Daoy (cell line): Measurements from ENCODE around the gene MAGI1. TPM values are rescaled to one million over a fixed set of nuclear protein-coding genes. Genes with fewer than 3 reads are reported as not detected.

Experiments used
- DNase-seq: peaks from one replicate; pipeline ENCODE4 v3.0.0-alpha.2; 2015; ENCODE audit warnings: low read depth
- total RNA-seq: library from RNA; depleted of rRNA; stranded (reverse); fragments of >200 nt; shearing (Covaris generic); gene quantifications from 2 replicates; pipeline ENCODE4 v1.2.3, GENCODE V29; 2014

MAGI1 gene
- total RNA-seq, 1 experiment from 2014 or later: 7.1 TPM

DNA sequence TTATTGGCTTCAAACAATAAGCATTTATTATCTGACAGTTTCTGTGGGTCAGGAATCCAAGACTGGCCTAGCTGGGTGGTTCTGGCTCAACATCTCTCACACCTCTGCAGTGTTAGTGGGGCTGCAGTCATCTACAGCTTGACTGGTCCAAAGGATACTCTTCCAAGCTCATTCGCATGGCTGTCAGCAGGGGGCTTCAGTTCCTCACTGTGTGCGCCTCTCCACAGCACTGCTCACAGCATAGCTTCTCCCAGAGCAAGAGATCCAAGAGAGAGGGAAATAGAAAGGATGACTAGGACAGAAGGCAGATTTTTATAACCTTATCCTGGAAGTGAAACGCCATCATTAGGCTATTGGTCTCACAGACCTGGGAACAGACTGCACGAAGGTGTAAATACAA is 64.2 kb downstream of the MAGI1 start:
- DNase-seq: no peak

DNA sequence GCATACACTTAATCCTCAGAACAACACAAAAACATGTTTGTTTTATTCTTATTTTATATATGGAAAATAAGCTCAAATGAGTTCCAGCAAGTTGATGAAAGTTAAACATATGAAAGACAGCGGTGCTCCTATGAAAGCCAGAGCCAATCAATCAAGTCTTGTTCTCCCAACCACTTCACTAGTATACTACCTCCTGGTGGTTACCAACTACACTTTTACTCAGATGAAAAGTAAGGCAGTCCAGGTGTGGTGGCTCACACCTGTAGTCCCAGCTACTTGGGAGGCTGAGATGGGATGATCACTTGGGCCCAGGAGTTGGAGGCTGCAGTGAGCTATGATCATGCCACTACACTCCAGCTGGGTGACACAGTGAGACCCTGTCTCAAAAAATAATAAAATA is 66.0 kb downstream of the MAGI1 start:
- no peak for DNase-seq

DNA sequence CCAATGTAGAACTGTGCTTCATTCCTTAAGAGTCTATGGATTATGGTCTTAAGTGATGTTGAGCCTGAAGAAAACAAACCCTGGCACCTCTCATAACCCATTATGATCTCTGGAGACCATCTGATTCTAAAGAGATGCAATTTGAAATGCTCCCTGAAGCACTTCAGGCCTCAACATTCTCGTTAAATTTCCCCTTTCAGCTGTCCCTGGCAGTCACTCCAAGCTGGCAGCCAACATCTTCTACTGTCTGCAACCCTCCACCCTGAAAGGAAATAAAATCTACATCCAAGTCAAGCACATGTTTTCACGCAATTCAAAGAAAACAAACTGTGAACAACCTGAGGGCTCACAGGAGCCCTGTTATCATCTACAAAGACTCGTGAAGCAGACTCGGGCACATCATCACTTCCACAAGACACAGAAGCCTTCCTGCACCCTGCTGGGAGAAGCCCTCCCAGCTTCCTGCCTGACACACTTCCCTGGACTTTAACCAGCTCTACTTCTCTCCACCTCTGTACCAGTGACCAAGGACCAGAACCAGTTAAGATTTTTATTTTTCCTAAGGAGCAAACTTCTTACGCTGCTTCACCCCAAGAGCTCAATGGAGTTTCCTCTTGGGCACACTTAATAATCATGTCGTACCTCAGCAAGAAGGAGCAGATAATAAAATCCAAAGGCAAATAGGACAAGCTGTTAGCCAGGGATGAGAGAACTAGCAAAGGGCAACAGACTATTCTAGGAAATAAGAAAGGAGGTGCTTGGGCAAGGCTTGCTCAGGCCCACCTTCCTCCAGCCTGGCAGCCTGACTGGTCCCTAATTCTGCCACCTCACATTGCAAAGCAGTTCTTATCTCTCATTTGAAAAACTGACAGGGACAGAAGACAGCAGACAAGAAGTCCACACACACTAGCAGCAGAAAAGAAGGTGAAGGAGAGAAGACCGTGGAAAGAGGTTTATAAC is 67.1 kb downstream of the MAGI1 start:
- DNase-seq: peak; percentile 21

DNA sequence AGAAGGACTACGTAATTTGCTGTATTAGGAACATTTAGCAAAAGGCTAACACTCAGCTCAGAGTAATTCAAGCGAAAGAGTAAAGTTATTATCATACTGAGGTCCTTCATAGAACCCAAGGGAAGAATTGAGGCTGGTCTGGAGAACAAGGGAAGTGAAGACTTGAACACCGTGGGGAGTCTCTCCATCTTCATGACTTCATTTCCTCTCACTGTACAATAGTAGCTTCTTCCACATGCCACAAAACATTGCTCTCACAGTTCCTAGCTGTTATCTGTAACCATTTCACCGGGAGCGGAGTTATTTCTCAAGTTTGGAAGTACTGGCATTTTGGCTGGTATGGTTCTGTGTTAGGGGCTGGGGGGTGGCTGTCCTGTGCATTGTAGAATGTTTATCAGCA is 69.7 kb downstream of the MAGI1 start:
- no peak for DNase-seq

DNA sequence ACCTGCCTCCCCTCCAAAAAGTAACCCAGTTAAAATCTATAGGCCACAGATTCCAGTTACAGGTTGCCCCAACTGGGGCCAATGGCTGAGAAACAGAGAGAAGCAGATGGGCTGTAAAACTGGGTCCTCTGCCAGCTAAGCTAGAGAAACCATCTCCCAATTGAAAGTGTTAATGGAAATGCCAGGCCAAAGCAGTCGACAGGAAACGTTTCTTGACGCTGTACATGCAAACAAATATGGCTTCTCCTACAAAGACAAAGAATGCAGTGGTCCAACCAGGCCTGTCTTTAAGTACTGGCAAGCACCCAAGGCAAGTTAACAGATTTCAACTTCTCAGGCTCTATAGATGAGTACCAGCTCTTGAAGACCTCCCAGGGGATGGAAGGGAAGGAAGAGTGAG is 71.3 kb downstream of the MAGI1 start:
- DNase-seq: no peak

DNA sequence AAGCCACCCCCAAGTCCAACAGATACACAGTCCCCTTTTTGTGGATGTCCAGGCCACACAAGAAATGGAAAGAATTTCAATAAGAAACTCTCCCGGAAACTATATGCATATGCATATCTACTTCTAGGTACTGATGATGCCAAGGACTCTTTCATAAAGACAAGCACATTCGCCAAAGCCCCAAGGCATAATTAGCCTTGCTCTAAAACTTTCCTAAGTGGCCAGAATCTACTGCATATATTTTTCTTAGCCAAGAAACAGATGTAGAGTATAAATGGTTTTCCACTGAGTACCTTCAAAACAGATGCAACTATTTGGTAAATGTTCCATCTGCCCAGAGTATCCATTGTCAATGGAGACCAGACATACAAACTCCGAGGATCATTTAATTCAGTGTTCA is 73.9 kb downstream of the MAGI1 start:
- DNase-seq: no peak

DNA sequence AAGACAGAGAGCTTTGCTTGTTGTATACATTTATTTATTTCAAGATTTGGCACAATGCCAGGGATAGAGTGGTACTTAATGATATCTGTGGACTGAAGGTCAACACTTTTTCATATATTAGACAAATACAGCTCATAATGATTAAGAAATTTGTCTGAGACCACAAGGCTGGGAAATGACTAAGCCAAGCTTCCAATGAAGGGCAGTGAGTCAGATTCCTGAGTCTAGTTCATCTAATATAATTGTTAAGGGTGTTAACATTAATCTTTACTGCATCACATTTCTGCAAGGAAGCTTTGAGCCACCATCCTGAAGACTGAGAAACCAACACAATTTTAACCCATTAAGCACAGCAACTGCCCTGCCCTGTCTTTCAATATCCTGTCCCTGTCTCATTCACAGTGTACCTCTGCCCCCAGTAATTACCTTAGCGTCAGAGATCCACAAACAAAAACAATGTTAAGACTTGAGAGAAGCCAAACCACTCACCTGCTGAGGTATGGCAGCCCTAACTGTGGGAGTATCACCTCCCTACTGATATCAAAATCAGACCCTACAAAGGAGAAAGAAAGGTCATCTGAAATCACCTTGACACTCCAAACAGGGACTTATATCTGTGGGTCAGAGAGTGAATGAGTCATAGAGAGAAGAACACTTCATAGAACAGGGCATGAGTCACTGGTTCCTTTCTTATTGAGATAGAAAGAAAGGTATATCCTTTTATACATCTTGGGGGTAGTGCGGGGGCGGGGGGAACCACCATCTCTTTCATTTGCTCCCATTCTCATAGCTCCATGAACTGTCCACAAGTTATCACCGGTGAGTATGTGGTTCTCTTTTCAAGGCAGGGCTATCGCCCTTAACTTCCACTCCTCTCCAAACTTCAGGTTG is 74.7 kb downstream of the MAGI1 start:
- DNase-seq: peak; percentile 79

DNA sequence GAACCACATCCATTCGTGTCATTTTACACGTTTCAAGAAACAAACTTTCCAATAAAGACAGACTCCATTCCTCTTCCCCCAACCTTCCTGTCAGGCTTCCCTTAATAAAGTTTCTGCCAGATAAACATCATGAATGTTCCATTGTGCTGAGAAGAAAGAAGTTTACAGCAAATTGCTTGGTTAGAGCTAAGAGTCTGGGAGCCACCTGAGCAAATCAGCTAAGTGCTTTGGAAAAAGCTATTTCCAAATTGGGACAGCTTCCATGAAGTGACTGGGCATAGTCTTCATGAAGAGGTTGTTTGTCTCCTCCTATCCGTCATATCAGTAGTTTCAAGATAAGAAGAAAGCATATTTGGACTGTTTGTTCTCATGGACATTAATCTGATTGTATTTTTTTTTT is 77.0 kb downstream of the MAGI1 start:
- no peak for DNase-seq

DNA sequence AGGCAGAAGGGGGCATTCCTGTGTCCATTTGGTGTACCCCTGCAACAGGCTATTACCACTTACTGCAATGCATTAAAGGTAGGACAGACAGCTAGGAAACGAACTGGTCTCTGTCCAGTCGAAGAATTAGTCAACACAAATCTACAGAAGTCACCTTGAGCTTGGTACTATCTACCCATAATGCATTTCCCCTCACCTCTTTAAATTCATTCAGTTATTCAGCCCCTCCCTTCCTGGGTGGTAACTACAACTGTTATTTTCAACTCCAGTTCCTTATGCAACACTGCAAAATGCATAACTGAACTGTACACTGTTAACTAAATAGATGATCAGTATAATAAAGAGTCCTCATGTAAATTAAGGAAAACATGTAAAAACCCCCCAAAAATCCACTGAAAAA is 77.6 kb downstream of the MAGI1 start:
- no peak for DNase-seq

DNA sequence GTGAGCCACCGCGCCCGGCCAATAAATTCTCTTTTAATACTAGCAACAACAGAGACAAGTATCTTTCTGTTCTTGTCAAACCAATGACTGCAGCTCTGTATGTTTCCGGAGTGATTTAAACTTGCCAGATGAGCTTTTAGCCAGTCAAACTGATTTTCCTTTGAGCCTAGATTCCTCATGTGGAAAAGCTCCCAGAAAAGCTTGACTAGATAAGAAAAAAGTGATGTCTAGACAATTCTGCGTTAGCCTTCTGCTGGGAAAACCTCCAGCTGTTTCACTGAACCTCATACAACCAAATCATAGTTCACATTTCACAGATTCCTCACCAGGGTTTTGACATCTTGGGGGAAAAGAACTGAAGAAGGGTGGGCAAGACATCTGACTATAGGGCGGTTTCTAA is 78.6 kb downstream of the MAGI1 start:
- no peak for DNase-seq

DNA sequence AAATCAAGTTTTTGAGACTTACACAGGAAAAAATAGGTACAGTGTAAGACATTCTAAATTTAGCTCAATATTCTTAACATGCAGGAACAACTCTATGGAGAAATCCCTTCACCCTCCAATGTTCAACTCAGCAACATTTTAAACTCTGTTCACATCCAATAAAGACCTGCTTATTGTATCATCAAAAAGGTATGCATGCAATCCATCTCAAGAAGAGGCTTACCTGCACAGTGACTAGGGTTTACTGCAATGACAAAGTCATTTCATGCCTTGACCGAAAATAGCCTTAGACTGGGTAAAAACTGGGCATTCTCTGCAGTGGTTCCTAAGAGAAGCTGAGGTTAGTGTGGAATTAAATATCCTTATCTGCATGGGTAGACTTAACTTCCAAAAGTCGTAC is 80.5 kb downstream of the MAGI1 start:
- no peak for DNase-seq

DNA sequence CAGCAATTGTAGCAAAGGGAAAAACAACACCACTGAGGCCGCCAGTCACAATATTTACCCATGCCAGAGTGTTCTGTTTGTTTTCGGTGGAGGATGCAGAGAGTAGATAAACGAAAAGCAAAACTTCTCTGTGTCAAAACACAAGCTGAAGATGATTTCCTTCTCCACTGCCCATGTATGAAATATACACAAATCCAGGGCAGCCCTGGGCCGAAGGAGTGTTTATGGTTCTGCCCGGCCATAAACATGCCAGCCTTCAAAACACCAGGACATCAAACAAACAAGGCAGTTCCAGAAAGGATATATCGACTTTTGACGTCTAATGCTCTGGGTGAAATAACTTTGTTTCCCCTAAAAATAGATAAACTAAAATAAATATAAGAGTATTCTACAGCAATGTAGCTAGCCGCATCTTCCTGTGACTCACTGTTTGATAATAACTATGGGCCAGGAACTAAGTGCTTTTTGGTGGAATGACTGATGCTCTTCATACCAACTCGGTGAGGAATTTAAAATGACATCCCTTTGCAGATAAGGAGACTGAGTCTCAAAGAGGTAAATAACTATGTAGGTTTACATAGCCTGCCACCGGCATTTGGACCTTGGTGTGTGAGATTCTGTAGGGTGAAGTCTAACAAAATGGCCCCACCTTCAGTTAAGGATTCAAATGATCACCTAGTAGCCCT is 82.8 kb downstream of the MAGI1 start:
- DNase-seq: peak; percentile 73

DNA sequence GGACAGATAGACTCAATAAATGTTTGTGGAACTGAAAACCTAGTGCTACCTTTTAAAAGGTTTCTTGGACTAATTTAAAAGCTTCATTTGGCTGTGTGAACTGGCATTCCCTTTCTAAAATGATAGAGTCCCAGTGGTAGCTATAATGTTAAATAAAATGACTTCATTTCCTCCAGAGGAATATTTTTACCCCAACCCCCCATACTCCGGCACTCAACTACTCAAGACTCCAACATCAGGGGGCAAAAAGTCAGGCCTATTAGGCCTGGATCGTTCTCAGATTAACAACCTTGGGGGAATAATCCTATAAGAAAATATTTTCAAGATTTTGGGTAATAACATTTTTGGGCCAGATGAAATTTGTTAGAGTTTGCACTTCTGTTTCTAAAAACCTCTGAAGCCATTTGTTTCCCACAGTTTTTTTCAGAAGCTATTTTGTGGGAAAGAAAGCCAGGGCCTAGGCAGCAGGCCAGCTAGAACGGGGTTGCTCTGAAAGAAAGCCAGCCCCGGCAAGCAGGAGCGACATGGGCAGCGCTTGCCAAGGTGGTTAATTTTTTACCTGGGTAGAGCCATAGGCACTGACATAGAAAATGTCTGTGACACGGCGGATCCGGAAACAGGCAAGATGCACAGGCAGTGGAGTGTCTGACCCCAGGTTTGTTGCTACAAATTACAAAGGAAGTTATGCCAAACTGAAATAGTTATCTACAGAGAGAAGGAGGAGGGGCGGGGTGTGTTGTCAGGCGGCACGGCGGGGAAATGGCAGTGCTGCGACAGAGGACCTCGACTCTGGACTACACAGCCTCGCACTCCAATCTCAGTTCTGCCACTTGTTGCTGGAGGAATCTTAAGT is 84.6 kb downstream of the MAGI1 start:
- peak; percentile 26 for DNase-seq

DNA sequence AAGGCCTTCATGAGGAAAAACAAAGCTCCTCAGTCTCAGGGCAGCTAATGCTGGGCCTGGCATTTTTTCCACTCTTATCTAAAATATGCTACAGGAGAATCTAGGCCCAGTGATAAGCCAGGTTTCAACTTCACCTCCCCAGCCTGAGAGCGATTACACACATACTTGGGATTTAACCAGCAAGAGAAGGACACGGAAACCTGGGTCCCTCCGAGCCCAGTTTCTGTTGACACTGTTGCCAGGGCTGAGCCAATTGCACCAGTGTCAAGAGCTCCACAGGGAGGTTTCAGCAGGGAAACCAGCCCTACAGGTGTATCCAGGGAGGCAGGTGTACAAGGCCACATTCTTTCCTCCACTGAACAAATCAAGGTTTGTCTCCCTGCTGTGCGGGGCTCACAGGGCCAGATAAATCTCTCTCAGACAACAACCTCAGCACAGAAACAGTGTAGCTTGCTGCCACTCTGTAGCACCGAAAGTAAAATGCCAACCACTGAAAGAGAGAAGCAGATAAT is 85.4 kb downstream of the MAGI1 start:
- peak; percentile 17 for DNase-seq

DNA sequence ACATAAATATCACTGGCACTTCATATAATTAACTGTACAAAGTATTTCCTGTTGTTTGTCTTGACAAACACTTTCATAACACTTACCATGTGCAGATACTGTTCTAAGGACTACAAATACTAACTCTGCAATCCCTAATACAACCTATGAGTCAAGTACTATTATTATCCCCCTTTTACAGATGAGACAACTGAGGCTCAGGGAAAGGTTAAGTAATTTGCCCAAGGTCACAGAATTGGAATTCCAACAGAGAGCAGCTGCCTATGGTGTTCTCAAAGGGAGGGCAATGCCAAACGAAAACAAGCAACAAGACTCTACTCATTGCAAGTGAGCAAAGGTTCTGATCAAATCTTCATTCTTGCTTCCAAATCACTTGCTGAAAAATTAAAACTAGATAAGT is 85.9 kb downstream of the MAGI1 start:
- no peak for DNase-seq

DNA sequence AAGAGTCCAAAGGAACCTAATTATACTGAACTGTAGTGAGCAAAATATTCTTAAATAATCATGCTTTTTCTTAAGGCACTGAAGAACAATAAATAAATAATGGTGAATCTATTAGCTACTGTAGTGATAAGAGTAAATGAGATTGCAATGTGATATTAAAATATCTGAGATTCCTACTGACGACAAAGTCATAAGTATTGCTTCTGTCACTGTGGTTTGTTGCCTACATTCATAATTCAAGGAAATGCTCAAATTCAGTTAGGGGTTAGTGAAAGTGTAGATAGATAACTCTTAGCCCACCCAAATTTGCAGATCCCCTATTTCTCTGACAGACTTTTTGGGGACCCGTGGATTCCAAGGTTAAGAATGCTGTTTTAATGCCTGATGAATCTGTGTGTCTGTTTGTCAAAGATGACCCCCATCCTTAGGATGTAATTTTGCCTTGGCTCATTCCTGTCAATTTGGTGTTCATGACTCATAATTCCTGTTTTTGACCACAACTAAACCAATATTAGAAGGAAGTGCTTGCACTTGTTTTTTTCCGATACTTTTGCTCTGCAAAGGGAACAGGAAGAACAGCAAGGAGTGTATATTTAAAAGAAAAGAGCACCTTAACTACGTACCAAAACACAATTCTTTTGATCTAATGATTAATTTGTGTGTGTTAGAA is 86.7 kb downstream of the MAGI1 start:
- peak; percentile 13 for DNase-seq

DNA sequence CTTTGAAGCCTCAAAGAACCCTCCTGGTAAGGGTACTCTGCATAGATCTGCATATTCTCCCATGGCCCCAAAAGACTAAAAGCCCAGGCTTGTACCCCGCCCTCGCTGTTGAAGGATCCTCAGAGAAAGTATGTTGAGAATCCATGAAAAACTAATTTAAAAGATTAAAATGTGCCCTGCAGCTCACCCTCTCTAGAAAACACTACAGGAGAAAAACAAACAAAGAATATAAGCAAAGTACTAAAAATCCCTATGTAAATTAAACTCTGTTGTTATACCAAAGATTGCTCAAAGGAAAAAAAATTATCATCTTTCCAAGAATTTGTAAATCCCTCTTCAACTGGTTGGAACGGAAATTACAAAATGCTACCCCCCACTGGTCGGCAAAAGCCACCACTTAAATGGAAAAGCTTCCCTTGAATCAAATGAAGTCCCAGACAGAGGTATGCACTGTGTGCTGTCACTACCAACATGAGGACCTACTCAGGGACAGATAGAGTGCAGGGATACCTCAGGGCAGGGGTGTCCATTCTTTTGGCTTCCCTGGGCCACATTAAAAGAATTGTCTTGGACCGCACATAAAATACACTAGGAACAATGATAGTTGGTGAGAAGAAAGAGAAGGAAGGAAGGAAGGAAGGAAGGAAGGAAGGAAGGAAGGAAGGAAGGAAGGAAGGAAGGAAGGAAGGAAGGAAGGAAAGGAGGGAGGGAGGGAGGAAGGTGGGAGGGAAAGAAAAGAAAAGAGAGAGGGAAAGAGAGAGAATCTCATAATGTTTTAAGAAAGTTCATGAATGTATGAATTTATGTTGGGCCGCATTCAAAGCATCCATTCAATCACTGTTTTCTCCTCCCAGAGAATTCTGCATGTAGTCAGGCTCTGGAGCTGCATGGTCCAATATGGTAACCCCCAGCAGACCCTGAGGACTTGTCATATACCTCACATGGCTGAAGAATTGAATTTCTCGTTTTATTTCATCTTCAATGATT is 88.1 kb downstream of the MAGI1 start:
- peak; percentile 14 for DNase-seq

DNA sequence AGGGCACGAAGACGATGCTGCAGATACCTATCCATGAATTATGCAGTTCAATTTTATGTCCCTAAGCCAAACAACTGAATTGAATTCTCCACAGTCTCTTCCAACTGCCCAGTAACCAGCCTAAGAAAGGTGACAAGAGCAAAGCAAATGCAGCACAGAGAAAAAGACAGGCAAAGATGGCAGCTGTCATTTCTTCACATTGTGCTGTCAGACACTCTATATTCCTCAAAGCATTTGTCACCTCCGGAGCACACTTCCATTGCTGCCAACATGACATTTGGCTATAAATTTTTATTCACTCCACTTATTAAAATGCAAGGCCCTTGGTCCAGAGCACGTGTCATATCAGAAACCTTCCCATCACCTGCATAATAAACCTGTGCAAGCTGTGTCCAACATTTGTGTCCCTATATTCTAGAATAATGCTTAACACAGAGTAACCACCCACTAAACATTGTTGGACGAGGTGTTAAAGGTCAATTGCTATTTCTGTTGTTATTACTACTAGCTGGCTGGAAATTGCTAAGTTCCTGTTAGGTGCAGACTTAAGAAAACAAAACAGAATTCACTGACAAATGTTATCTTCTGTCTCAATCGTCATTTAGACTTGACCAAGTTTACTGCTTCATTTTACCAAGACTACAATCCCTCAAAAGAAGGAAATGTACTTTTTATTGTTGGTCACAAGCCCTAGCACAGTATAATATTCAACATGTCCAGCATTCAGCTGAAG is 89.7 kb downstream of the MAGI1 start:
- DNase-seq: no peak
